Esophagus (tissue), 2 donors: ENCODE measurements around the gene ITLN1. TPM values are rescaled to one million over a fixed set of nuclear protein-coding genes. Genes with fewer than 3 reads are reported as not detected.
"Not testable (repeated sequence)": the region's sequence is repeated elsewhere in the genome, so short reads cannot be mapped to it uniquely, and the experiment has no call there.

Source experiments
- H3K27ac ChIP-seq, 2 donors: one replicate each; pipeline ENCODE4 v1.5.1; 2013; ENCODE audit warnings: low read depth in 2 of 2, mild to moderate bottlenecking in 2 of 2, inconsistent platforms in 1 of 2, low read length in 1 of 2, moderate library complexity in 1 of 2
- H3K27me3 ChIP-seq, 2 donors: one replicate each; pipeline ENCODE4 v1.6.1; 2013; ENCODE audit warnings: low read length in 2 of 2, control low read depth in 1 of 2, mild to moderate bottlenecking in 1 of 2; ENCODE audit not compliant: insufficient read depth in 2 of 2, control insufficient read depth in 1 of 2
- H3K36me3 ChIP-seq, 2 donors: one replicate each; pipeline ENCODE4 v1.6.1; 2013; ENCODE audit warnings: low read length in 1 of 2; ENCODE audit not compliant: control insufficient read depth in 2 of 2, insufficient read depth in 2 of 2
- H3K4me1 ChIP-seq, 2 donors: one replicate each; pipeline ENCODE4 v1.6.1; 2013; ENCODE audit warnings: low read length in 1 of 2; ENCODE audit not compliant: control insufficient read depth in 2 of 2, insufficient read depth in 2 of 2
- H3K4me3 ChIP-seq, 2 donors: one replicate each; pipeline ENCODE4 v1.5.1; 2013; ENCODE audit warnings: low read length in 2 of 2, mild to moderate bottlenecking in 2 of 2, low read depth in 1 of 2, moderate library complexity in 1 of 2
- H3K9me3 ChIP-seq, 2 donors: one replicate each; pipeline ENCODE4 v1.6.1; 2013; ENCODE audit warnings: mild to moderate bottlenecking in 2 of 2, low read depth in 1 of 2, low read length in 1 of 2, moderate library complexity in 1 of 2; ENCODE audit not compliant: control insufficient read depth in 2 of 2, insufficient read depth in 1 of 2
- WGBS, 2 donors: extraction: QIAGEN DNeasy Blood & Tissue Kit; methylation state at CpG; one replicate each; pipeline ENCODE4 v1.1.7; 2013; 5-methylcytosine and 5-hydroxymethylcytosine counted together
- polyA plus RNA-seq, 2 donors: library from polyadenylated mRNA; stranded (reverse); fragments of 200-250 nt; gene quantifications; one replicate each; pipeline ENCODE4 v1.2.3, GENCODE V29; 2013
- donor health status: healthy with polysubstance abuse.
- donor health status: Bipolar disorder and iron deficiency.

ITLN1 gene
- polyA plus RNA-seq, 2 donors, result 0.04 to 0.20 TPM

DNA sequence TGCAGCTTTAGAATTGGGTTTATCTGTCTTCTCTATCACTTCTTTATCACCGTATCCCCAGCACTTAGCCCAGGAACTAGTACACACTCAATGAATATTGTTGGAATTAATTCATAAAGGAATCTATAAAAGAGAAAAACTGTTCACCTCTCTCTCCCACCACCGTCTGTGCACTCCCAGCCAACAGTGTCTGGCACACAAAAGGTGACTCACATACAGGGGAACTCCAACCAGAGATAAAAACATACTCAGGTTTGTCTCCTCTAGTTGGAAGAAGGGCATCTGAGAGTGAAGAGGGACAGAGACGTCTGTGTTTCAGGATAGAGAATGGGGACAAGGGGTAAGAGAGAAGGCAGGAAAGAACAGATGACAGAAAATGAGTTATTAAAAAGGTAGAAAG, 10.0 kb downstream of the ITLN1 start:
- WGBS, 2 donors, result 44% methylated on average over 3 of the region's 3 CpGs
- Histone ChIP-seq H3K27ac (no peak overlapping the region), H3K4me3 (no peak overlapping the region), H3K4me1 (no peaks in the 10 kb centered on the region), H3K9me3 (no peaks in the 10 kb centered on the region), H3K27me3 (no peaks in the 10 kb centered on the region), H3K36me3 (no peaks in the 10 kb centered on the region)

DNA sequence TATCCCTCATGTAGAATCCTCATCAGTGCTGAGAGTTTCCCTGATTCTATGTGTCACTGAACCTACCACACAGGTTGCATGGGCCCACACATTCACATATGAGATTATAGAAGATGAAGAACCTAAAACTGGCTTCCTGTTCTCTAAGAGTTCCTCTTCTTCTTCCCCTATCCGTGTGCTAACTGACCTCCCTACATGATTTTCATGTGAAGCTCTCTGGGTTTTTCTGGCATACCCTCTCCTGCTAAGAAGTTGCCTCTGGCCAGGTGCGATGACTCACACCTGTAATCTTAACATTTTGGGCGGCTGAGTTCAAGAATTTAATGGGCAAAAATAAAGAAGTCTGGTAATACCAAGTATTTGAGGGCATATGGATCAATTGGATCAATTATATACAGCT, 16.8 kb downstream of the ITLN1 start:
- no peak overlapping the region for H3K27ac ChIP-seq
- no peak overlapping the region for H3K4me3 ChIP-seq
- H3K27me3 ChIP-seq, result no peaks in the 10 kb centered on the region
- WGBS, 2 donors, result 41 to 49% methylated on average over 3 of the region's 3 CpGs
- no peaks in the 10 kb centered on the region for H3K9me3 ChIP-seq
- no peaks in the 10 kb centered on the region for H3K36me3 ChIP-seq
- no peaks in the 10 kb centered on the region for H3K4me1 ChIP-seq

- not testable (repeated sequence) for H3K36me3 ChIP-seq, H3K4me3 ChIP-seq, H3K27ac ChIP-seq, H3K4me1 ChIP-seq, H3K9me3 ChIP-seq, H3K27me3 ChIP-seq
- 52 to 55% methylated on average over 4 of the region's 4 CpGs for WGBS, 2 donors
These were observed 17.3 kb downstream of the ITLN1 start for GRCh38 chr1:160867651-160868050.

DNA sequence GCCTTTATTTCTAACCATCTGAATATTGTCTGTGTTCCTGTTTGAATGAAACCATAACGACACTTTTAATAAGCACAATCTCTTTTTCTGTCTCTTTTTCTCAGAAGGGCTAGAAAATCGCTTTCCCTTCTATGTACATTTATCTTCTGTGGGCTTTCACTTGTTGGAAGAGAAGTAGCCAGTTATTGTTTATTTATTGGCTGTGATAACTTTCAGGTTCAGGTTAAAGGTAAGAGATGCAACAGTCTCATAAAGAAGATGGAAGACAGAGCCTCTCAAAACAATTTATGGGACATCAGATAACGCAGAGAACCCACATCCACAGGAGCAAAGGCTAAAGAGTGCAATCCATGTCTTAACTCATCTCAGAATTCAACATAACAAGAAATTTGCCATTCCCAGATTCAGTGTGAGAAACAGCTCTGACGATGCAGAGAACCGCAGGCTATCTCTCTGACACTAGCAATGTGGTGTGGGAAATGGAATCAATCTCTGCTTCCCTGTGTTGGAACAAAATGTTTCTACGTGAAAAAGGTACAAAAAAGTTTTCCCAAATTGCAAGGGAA, 18.2 kb downstream of the ITLN1 start:
- H3K4me1 ChIP-seq, result peaks cover 0 to 6% of the 10 kb centered on the region in 2 donors
- H3K27me3 ChIP-seq, result no peaks in the 10 kb centered on the region
- no peaks in the 10 kb centered on the region for H3K9me3 ChIP-seq
- H3K36me3 ChIP-seq, result no peaks in the 10 kb centered on the region
- H3K4me3 ChIP-seq, result no peak overlapping the region
- no peak overlapping the region for H3K27ac ChIP-seq
- WGBS, 2 donors, result 66 to 76% methylated on average over 6 of the region's 6 CpGs

GRCh38 chr1:160866001-160866694, 18.8 kb downstream of the ITLN1 start:
- H3K36me3 ChIP-seq, result no peaks in the 10 kb centered on the region
- H3K4me1 ChIP-seq, result peaks cover 0 to 6% of the 10 kb centered on the region in 2 donors
- no peak overlapping the region for H3K27ac ChIP-seq
- H3K27me3 ChIP-seq, result no peaks in the 10 kb centered on the region
- H3K4me3 ChIP-seq, result no peak overlapping the region
- H3K9me3 ChIP-seq, result no peaks in the 10 kb centered on the region

GRCh38 chr1:160865337-160865736, 19.6 kb downstream of the ITLN1 start:
- Histone ChIP-seq H3K27me3 (no peaks in the 10 kb centered on the region), H3K27ac (no peak overlapping the region)
- 79 to 90% methylated on average over 5 of the region's 5 CpGs for WGBS, 2 donors

GRCh38 chr1:160864173-160864572, 20.8 kb downstream of the ITLN1 start:
- no peak overlapping the region for H3K27ac ChIP-seq
- no peaks in the 10 kb centered on the region for H3K27me3 ChIP-seq
- 61 to 69% methylated on average over 2 of the region's 2 CpGs for WGBS, 2 donors
- H3K4me3 ChIP-seq, result no peak overlapping the region
- peaks cover 0 to 6% of the 10 kb centered on the region in 2 donors for H3K4me1 ChIP-seq
- H3K9me3 ChIP-seq, result no peaks in the 10 kb centered on the region
- no peaks in the 10 kb centered on the region for H3K36me3 ChIP-seq

More at GRCh38 chr1:160865337-160865736, 19.6 kb downstream of the ITLN1 start:
- H3K4me1 ChIP-seq, result peaks cover 0 to 6% of the 10 kb centered on the region in 2 donors
- H3K36me3 ChIP-seq, result no peaks in the 10 kb centered on the region
- no peaks in the 10 kb centered on the region for H3K9me3 ChIP-seq
- H3K4me3 ChIP-seq, result no peak overlapping the region

DNA sequence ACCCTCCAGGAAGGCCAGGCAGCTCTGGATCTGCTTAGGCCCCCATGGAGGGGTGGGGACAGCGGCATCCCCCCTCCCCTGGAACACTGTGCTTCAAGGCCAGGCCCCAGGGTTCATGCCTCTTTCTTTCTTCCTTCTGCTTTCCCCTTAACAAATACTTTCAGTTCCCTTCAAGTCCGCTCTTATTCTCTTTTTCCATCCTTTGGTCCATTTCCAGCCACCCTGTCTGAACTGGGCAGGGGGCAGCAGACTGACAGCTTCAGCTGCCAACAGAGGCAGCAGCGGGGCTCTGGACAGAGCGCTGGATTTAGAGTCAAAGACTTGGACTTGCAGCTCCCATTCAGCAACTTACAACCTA, 21.2 kb downstream of the ITLN1 start:
- Histone ChIP-seq H3K36me3 (no peaks in the 10 kb centered on the region), H3K27me3 (no peaks in the 10 kb centered on the region), H3K4me1 (peaks cover 0 to 6% of the 10 kb centered on the region in 2 donors), H3K4me3 (no peak overlapping the region), H3K27ac (no peak overlapping the region), H3K9me3 (no peaks in the 10 kb centered on the region)
- 89 to 90% methylated on average over 4 of the region's 4 CpGs for WGBS, 2 donors

DNA sequence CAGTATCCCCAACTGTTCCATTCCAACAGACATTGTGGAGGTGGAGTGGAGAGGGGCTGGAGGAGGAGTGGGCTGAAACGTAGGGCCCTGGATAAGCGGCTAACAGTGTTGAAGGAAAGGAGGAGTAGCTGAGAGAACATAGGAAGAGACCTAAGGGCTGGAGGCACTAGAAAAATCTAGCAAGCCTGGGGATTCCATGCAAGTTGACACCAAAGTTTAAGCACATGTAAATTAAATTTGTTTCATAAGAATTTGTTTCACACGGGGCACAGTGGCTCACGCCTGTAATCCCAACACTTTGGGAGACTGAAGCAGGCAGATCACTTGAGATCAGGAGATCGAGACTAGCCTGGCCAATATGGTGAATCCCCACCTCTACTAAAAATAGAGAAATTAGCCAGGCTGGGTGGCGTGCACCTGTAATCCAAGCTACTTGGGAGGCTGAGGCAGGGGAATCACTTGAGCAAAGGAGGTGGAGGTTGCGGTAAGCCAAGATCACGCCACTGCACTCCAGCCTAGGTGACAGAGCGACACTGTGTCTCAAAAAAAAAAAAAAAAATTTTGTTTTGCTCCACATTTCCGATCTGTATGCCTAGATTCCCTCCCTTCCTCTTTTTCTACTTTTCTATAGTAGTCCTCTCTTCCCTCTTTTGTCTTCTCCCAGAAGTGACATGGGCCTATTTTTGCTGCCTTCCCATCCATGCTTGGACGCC, 21.8 kb downstream of the ITLN1 start:
- 86 to 88% methylated on average over 11 of the region's 11 CpGs for whole genome bisulfite sequencing, 2 donors
- peaks cover 0 to 6% of the 10 kb centered on the region in 2 donors for H3K4me1 ChIP-seq
- H3K9me3 ChIP-seq, result no peaks in the 10 kb centered on the region
- no peaks in the 10 kb centered on the region for H3K36me3 ChIP-seq
- H3K27ac ChIP-seq, result peak overlapping the region in 1 of 2 donors; percentile 28
- H3K4me3 ChIP-seq, result no peak overlapping the region
- no peaks in the 10 kb centered on the region for H3K27me3 ChIP-seq
